Pulmonary artery endothelial cell (primary cell): Measurements from ENCODE around the gene LACTBL1. TPM values are rescaled to one million over a fixed set of nuclear protein-coding genes. Genes with fewer than 3 reads are reported as not detected.
A peak's percentile ranks its signal among the peaks of the same experiment; 100 is the strongest.
"Not testable (repeated sequence)": the region's sequence is repeated elsewhere in the genome, so short reads cannot be mapped to it uniquely, and the experiment has no call there.

ENCODE experiments used
- DNase-seq: peaks from one replicate; pipeline ENCODE4 v3.0.0-alpha.2; 2011; ENCODE audit warnings: low read depth, low spot score
- total RNA-seq: library from RNA; depleted of rRNA; stranded (reverse); fragments of >200 nt; gene quantifications from 2 replicates; pipeline ENCODE4 v1.2.3, GENCODE V29; 2014

LACTBL1 gene, protein sequence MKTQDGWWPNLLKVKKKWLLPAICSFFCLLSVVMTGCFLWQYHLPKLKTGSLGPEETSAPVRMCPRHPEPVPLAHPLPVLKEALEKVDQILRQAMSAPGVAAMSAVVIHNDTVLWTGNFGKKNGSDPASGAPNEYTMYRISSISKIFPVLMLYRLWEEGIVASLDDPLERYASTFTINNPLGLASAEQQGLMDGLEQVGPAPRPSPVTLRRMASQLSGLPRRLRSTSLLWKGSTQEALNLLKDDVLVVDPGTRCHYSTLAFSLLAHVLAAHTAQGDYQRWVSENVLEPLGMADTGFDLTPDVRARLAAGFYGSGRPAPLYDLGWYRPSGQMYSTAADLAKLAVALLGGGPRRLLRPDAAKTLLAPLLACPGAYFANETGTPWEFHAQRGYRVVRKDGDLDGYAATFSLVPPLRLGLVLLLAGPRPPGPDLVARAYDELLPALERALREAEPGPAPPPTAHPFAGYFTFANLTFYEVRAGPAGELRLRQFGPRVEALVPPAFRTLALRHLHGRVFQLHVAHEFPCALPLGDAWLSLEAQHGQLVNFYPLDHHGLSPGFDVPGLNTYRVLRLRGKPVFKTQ
- total RNA-seq = not detected in 2 replicates

DNA sequence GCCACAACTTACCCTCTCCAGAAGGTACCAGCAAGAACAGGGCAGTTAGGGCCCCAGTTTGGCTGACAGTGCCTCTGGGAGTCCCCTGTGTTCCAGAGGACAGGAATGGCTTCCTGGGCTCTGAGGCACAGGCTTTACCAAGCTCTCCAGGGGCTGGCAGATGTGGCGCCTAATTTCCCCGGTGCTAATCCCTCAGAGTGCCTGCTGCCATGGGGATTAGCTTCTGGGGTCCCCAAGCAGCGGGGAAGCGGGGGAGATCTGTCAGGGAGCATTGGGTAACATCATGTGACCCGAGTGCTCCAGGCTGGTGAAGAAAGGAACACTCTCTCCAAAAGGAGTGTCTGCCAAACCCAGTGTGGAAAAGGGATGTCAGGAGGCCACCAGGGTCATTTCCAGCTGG, at the start of gene LACTBL1:
TSS of gene LACTBL1 (minus strand) at position 107 of the 400 bp plus-strand sequence. CDS start 550 bp downstream, outside the sequence.
- no peak for DNase-seq

DNA sequence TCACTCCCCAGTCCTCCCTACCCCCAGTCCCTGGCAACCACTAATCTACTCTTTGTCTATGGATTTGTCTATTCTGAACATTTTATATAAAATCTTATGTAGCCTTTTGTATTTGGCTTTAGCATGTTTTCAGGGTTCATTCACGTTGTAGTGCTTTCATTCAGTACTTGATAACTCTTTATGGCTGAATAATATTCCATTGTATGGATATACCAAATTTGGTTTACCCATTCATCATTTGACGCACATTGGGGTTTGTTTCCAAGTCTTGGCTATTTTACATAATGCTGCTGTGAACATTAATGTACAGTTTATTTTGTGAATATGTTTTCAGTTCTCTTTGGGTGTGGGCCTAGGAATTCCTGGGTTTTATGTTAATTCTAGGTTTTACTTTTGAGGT, 49.2 kb upstream of the LACTBL1 start:
- no peak for DNase-seq

DNA sequence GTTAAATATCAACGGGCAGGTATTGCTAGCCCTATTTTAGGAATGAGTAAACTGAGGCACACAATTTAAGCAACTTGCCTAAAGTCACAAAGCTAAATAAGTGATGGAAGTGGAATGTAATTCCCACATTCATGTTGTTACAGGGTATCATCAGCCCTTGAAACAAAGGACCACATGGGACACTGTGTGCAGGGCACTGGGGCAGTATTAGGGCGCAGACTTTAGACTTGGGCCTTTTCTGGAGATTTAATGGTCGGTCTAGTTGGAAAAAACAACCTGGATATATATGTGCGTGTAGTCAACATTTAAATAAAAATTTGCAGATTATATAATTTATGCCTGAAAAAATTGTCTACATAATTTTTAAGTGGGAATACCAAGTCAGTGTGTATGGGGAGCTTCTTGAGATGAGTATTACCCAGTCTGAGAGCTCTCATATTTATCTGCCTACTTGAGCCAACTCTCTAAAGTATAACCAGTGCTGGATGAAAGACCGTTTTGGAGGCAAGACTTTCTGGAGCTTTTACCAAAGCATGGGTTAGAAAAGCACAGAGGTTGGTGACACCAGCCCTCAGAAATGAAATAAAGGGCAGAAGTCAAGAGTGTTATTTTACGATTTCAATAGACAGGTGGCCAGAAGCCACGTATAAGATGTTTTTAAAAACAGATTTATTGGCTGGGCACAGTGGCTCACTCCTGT, 48.2 kb upstream of the LACTBL1 start:
- DNase-seq = no peak

DNA sequence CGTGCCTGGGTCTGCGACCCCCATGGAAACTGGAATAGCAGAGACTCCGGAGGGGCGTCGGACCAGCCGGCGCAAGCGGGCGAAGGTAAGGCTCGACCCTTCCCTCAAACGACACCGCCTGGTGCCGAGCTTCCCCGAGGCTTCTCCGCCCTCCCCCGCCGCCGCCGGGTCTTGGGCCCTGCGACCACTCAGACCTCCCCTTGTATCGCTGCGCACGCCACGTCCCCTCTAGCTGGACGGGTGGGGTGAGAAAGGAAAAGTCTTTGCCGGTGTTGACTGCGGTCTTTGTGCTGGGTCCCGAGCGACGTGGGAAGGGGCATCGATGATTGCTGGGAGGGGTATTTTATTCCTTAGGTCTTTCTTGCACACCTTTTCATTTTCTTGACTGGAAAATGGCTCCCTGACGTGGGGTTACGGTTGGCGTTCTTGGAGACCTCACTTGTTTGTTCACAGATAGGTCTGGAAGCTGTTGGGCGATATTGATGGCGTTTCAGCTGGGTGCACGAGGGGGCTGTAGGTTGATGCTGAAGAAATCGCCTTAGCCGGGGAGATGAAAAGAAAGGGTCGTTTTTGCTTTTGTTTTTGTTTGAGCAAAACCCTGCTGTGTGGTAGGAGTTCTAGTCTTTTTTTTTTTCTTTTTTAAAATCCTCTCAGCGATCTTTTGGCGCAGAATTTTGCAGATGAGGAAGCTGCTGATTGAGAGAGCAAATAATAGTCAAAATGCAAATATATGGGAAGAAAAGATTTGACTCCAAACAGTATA, 47.4 kb upstream of the LACTBL1 start:
- peak; percentile 5 for DNase-seq

DNA sequence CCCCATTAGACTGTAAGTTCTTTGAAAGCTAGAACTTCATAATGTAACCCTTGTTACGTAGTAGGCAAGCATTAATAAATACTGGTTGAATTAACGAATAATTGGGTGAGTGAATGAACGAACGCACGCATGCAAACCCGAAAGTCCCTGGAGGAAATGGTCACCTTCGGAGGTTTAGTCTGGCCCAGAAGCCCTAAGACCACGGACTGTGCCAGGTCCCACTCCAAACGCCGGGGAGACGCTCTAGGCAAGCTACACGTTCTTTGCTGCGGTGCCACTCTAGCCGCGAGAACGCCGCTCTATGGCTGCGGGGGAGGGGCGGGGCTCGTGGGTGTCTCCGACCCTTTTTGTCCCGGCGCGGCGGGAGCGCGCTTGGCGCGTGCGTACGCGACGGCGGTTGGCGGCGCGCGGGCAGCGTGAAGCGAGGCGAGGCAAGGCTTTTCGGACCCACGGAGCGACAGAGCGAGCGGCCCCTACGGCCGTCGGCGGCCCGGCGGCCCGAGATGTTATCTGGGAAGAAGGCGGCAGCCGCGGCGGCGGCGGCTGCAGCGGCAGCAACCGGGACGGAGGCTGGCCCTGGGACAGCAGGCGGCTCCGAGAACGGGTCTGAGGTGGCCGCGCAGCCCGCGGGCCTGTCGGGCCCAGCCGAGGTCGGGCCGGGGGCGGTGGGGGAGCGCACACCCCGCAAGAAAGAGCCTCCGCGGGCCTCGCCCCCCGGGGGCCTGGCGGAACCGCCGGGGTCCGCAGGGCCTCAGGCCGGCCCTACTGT, 46.6 kb upstream of the LACTBL1 start, which contains the start of gene KDM1A:
TSS of gene KDM1A (plus strand) at position 375 of the 769 bp plus-strand sequence. CDS start at position 504, 129 bp downstream.
- peak; percentile 89 for DNase-seq

DNA sequence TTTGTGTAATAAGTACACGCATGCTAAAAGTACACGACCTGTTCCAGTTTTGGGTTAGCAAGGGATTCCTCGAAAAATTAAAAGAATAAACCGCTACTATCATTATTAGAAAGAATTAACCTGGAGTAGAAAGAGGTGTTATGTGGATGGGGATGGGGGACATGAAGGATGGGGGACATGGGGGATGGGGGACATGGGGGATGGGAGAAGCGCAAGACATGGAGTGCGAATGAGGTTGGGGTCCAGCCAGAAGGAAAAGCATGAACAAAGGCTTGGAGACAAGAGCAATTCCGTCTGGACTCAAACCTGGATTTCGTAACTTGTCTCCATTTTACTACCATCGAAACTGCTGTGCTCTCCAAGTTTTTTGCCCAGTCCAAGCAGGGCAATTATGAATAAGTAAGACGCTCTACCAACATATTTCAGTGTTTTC, 46.0 kb upstream of the LACTBL1 start:
- DNase-seq = no peak

DNA sequence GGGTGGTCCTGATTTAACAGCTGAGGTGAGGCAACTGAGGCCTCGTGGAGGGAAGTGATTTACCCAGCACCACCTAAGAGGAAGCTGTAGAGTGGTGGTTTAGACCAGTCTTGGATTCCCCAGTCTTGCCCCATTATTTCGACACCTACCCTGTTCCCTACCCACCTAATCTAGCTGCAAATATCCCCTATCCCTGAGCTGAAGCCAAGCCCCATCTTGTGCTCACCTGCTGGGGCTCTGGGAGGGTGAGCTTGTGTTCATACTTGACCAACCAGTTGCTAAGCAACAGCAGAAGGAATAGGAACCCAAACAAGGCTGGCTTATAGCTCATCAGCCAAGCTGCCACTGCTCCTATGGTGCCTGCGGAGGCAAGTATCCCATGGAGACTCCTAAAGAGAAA, 41.0 kb upstream of the LACTBL1 start:
- no peak for DNase-seq

DNA sequence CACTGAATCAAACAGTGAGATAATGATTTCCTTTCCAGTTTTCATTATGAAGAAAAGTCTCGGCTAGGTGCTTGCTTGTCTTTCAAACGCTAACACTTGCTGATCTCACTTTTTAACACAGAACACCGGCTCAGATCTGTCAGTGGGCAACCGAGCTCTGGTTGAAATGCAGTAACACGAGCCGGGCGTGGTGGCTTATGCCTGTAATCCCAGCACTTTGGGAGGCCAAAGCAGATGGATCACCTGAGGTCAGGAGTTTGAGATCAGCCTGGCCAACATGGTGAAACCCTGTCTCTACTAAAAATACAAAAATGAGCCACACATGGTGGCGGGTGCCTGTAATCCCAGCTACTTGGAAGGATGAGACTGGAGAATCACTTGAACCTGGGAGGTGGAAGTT, 37.4 kb upstream of the LACTBL1 start:
- DNase-seq = not testable (repeated sequence)

DNA sequence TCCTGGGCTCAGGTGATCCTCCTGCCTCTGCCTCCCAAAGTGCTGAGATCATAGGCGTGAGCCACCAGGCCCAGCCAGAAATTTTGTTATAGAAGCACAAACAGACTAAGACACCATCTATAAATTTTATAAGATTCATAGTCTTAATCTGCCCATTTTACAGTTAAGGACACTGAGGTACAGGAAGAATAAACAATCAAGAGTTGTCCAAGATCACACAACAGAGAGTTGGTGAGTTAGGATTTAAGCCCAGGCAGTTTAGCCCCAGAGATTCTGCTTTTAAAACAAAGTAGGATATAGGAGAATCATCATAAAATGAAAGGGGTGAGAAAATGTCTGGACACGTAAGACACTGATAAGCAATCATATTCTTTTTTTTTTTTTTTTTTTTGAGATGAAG, 36.2 kb upstream of the LACTBL1 start:
- no peak for DNase-seq

DNA sequence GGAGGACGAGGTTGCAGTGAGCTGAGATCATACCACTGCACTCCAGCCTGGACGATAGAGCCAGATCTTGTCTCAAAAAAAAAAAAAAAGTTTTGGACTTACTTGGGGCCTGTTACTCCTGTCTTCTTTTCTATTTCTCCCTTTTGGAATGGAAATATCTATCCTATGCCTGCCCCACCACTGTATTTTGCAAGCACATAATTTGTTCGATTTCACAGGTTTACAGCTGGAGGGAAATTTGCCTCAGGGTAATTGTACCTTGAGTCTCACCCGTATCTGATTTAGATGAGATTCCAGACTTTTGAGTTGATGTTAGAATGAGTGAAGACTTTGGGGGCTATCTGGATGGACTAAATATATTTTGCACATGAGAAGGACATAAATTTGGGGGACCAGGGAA, 34.4 kb upstream of the LACTBL1 start:
- no peak for DNase-seq

DNA sequence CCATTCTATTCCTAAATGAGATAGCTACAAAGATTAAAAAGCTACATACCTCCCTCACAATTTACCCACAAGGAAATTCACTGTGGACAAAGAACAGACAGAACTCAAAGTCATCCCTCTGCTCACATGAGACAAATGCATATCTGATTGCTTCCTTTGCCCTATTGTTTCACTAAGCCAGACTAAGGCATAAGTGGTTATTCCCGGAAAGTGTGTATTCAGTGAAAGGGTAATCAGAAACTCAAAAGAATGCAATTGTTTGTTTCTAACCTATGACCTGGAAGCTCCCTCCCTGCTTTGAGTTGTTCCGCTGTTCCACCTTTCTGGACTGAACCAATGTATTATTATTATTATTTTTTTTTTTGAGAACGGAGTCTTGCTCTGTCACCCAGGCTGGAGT, 32.1 kb upstream of the LACTBL1 start:
- DNase-seq = not testable (repeated sequence)

DNA sequence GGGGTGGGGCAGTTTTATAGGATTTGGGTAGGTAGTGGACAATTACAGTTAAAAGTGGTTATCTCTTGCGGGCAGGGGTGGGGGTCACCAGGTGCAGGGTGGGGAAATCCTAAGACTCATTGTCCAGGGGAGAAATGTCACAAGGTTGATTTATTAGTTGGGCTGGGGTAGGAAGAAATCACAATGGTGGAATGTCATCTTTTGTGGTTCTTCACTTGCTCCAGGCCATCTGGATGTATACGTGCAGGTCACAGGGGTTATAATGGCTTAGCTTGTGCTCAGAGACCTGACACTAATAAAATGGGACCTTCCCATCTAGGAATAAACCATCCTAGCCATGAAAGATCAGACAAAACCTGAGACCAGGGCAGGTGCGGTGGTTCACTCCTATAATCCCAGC, 31.4 kb upstream of the LACTBL1 start:
- no peak for DNase-seq

DNA sequence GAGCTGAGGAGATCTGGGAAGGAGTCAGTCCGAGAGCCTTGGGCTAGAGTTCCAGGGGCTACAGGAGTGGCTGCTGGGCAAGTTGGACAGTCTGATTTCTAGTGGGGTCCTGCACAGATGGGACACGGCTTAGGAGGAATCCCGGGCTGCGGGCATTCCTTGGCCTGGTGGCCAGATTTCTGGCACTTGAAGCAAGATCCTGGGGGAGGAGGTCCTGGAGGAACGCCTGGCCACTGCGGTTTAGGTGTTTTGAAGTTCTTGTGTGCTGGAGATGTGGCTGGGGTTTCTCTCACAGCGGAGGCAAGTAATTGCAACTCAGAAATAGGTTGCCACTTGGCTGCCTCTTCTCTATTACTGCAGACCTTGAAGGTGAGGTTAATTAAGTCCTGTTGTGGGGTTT, 29.6 kb upstream of the LACTBL1 start:
- DNase-seq = not testable (repeated sequence)

DNA sequence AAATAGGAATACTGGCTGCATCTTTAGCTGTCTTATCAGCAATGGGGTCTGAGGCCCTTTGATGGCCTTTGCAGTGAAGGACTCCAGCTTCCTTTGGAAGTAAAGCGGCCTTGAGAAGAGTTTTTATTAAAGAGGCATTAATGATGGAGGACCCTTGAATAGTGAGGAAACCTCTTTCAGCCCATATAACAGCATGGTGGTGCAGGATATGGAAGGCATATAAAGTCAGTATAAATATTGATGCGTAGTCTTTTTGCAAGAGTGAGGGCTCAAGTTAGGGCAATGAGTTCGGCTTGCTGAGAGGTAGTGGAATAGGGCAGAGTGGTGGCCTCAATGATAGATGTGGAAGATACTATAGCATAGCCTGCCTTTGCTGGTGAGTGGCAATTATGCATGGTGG, 27.5 kb upstream of the LACTBL1 start:
- not testable (repeated sequence) for DNase-seq

DNA sequence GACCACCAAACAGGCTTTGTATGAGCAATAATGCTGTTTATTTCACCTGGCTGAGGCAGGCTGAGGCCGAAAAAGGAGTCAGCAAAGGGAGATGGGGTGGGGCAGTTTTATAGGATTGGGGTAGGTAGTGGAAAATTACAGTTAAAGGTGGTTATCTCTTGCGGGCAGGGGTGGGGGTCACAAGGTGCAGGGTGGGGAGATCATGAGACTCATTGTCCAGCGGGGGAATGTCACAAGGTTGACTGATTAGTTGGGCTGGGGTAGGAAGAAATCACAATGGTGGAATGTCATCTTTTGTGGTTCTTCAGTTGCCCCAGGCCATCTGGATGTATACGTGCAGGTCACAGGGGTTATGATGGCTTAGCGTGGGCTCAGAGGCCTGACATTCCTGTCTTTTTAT, 24.9 kb upstream of the LACTBL1 start:
- not testable (repeated sequence) for DNase-seq

DNA sequence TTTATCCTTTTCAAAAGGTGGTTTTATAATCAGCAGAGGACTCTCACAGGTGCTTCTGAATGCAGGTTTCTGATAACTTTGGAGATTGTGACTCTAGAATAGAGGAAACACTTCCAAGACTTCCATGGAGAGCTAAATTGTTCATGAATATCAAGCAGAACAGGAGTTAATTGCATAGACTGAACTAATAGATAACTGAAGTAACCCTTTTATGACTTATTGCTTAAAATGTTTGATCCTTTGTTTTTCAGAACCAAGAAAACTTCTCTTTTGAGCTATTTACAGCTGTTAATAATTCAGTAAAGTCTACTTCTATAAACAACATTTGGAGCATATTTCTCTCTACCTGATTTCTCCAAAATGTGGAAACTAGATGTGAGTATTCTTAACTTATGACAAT, 23.1 kb upstream of the LACTBL1 start:
- no peak for DNase-seq

DNA sequence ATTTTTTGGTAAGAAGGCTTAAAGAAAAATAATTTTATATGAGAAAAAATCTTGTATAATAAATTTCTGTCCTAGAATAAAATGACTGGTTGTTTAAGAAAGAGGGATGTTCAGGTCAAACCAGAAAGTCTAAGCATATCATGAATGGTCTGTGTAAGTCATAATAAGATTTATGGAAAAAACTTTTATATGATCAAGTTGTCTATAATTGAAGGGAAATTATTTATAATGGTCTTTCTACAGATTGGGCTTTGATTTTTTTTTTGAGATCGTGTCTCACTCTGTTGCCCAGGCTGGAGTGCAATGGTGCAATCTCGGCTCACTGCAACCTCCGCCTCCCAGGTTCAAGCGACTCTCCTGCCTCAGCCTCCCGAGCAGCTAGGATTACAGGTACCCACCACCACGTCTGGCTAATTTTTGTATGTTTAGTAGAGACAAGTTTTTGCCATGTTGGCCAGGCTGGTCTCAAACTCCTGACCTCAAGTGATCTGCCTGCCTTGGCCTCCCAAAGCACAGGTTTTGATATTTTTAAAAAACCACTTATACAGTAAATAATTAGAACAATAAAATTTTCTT, 20.6 kb upstream of the LACTBL1 start:
- not testable (repeated sequence) for DNase-seq

DNA sequence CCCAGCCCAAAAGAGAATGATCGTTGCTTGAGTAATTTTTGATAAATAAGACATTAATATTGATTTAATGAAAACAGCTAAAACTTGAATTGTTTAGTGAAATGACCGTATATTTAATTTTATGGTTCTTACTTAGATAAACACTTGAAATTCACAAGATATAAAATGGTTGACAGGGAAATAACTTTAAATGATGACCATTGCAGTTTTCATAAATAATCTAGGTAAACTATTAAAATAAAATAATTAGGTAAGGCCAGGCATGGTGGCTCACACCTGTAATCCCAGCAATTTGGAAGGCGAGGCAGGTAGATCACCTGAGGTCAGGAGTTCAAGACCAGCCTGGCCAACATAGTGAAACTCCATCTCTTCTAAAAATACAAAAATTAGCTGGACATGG, 19.7 kb upstream of the LACTBL1 start:
- not testable (repeated sequence) for DNase-seq

DNA sequence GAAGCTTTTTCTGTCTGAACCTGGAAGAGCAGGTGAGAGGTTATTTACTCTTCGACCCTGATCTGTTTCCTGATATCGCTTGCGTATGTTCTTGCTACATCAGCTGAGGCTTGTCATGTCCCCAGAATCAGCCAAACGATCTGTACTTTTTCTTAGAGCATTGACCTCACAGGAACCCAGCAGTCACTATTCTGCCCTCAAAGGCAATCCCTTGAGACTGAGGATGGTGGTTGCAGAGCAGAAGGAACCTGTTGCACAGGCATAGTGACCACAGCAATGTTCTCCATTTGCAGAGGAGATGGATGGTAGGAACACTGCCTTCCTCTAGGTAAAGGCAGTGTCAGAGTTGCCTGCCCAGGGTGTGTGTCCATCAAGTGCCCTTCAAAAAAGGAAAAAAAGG, 11.3 kb upstream of the LACTBL1 start:
- DNase-seq = no peak

DNA sequence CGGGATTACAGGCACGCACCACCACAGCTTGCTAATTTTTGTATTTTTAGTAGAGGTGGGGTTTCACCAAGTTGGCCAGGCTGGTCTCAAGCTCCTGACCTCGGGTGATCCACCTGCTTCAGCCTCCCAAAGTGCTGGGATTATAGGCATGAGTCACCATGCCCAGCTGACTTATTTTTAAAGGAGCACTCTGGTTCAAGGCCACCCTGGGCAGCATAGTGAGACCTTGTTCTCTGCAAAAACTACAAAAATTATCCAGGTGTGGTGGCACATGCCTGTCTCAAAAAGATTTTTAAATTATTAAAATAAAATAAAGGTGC, 7.8 kb upstream of the LACTBL1 start:
- not testable (repeated sequence) for DNase-seq

DNA sequence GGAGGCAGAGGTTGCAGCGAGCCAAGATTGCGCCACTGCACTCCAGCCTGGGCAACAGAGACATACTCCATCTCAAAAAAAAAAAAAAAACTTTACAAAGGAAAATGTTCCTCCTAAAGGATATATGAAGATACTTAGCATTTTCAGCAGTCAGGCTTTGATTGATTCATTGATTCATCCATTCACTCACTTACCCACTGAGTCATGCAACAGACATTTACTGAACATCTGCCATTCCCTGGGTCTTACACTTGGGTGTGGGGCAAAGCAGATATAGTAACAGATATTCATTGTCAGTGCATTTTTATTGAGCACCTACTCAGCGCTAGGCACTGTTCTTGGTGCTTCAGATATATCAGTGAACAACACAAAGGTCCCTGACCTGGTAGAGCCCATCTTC, 5.6 kb upstream of the LACTBL1 start:
- DNase-seq = no peak
